ENCODE results near the gene TMEM167B. TPM values are rescaled to one million over a fixed set of nuclear protein-coding genes. Genes with fewer than 3 reads are reported as not detected.
"Not testable (repeated sequence)": the region's sequence is repeated elsewhere in the genome, so short reads cannot be mapped to it uniquely, and the experiment has no call there.

The TMEM167B gene
- total RNA-seq, 1 donor, result 26.1 TPM

GRCh38 chr1:109136766-109137165, 46.2 kb downstream of the TMEM167B start:
- TF ChIP-seq CTCF (IDR thresholded peaks at IDR 0.05; ENCODE audit: insufficient read depth, low read length), result no peak
- no peak overlapping the region for H3K4me3 ChIP-seq (ENCODE audit: low read depth, low read length)
- no peak for DNase-seq (ENCODE audit: low read depth)

GRCh38 chr1:109137958-109138357, 47.4 kb downstream of the TMEM167B start:
- no peak overlapping the region for H3K4me3 ChIP-seq (ENCODE audit: low read depth, low read length)
- no peak for TF ChIP-seq CTCF (IDR thresholded peaks at IDR 0.05; ENCODE audit: insufficient read depth, low read length)
- no peak for DNase-seq (ENCODE audit: low read depth)

- TF ChIP-seq CTCF (IDR thresholded peaks at IDR 0.05; ENCODE audit: insufficient read depth, low read length), result no peak
- no peak for DNase-seq (ENCODE audit: low read depth)
- no peak overlapping the region for H3K4me3 ChIP-seq (ENCODE audit: low read depth, low read length)
Observed at GRCh38 chr1:109138358-109138757, 47.8 kb downstream of the TMEM167B start.

- no peak for DNase-seq (ENCODE audit: low read depth)
- TF ChIP-seq CTCF (IDR thresholded peaks at IDR 0.05; ENCODE audit: insufficient read depth, low read length), result no peak
- no peak overlapping the region for H3K4me3 ChIP-seq (ENCODE audit: low read depth, low read length)
Observed at GRCh38 chr1:109140392-109140791, 49.8 kb downstream of the TMEM167B start.

GRCh38 chr1:109142260-109142659, 51.7 kb downstream of the TMEM167B start:
- no peak for TF ChIP-seq CTCF (IDR thresholded peaks at IDR 0.05; ENCODE audit: insufficient read depth, low read length)
- H3K4me3 ChIP-seq (ENCODE audit: low read depth, low read length), result no peak overlapping the region
- no peak for DNase-seq (ENCODE audit: low read depth)

- not testable (repeated sequence) for H3K4me3 ChIP-seq (ENCODE audit: low read depth, low read length)
Observed at GRCh38 chr1:109142725-109143124, 52.2 kb downstream of the TMEM167B start.

More at GRCh38 chr1:109142725-109143124, 52.2 kb downstream of the TMEM167B start:
- DNase-seq (ENCODE audit: low read depth), result not testable (repeated sequence)

Small RNA genes lying within 50 kb of the gene (small RNA-seq; reads per million reads assigned to genes)
- not detected for gene AL356488.2

Other genes starting within 250 kb of the TMEM167B start
- 0.27 TPM in 1 of 2 replicates, not detected in the other for gene AKNAD1, start 233.7 kb upstream of the TMEM167B start, total RNA-seq (ENCODE audit: low replicate concordance)
- gene GPSM2, start 213.8 kb upstream of the TMEM167B start, total RNA-seq (ENCODE audit: low replicate concordance), result 13.3 and 60.0 TPM in 2 replicates
- gene CLCC1, start 127.3 kb upstream of the TMEM167B start, total RNA-seq (ENCODE audit: low replicate concordance), result 39.6 and 74.1 TPM in 2 replicates
- 22.1 and 26.0 TPM in 2 replicates for gene WDR47, start 48.7 kb upstream of the TMEM167B start, total RNA-seq (ENCODE audit: low replicate concordance)
- 131 and 287 TPM in 2 replicates for gene TAF13, start 14.8 kb upstream of the TMEM167B start, total RNA-seq (ENCODE audit: low replicate concordance)
- 0.16 and 0.45 TPM in 2 replicates for gene ELAPOR1, start 23.4 kb downstream of the TMEM167B start, total RNA-seq (ENCODE audit: low replicate concordance)
- gene SARS1, start 123.2 kb downstream of the TMEM167B start, total RNA-seq (ENCODE audit: low replicate concordance), result 321 and 576 TPM in 2 replicates
- gene CELSR2, start 158.8 kb downstream of the TMEM167B start, total RNA-seq (ENCODE audit: low replicate concordance), result 0.36 and 0.90 TPM in 2 replicates
- gene PSRC1, start 192.4 kb downstream of the TMEM167B start, total RNA-seq (ENCODE audit: low replicate concordance), result 10.0 and 19.0 TPM in 2 replicates
- not detected in 2 replicates for gene MYBPHL, start 216.2 kb downstream of the TMEM167B start, total RNA-seq (ENCODE audit: low replicate concordance)